Osteoblast (primary cell): ENCODE results near the gene FGF12. TPM values are rescaled to one million over a fixed set of nuclear protein-coding genes. Genes with fewer than 3 reads are reported as not detected.

Experiments used
- DNase-seq: peaks from one replicate; pipeline ENCODE4 v3.0.0; 2011; ENCODE audit warnings: low spot score, mixed read lengths; ENCODE audit not compliant: insufficient read length; ENCODE audit errors: missing footprints
- H2AFZ ChIP-seq: 2 replicates; pipeline ENCODE4 v1.6.0; 2011; ENCODE audit warnings: mild to moderate bottlenecking, low read length
- H3K27ac ChIP-seq: 2 replicates; pipeline ENCODE4 v1.5.1; 2011; ENCODE audit warnings: mild to moderate bottlenecking, low read depth, low read length, moderate library complexity
- H3K27me3 ChIP-seq: 2 replicates; pipeline ENCODE4 v1.6.0; 2012; ENCODE audit warnings: mild to moderate bottlenecking, control low read depth, inconsistent platforms, low read length, moderate library complexity; ENCODE audit not compliant: insufficient read depth
- H3K36me3 ChIP-seq: 2 replicates; pipeline ENCODE4 v1.5.1; 2011; ENCODE audit warnings: mild to moderate bottlenecking, low read length, control low read depth, moderate library complexity; ENCODE audit not compliant: insufficient read depth
- H3K4me1 ChIP-seq: 2 replicates; pipeline ENCODE4 v1.5.1; 2011; ENCODE audit warnings: mild to moderate bottlenecking, low read length, control low read depth, moderate library complexity; ENCODE audit not compliant: insufficient read depth
- H3K4me2 ChIP-seq: 2 replicates; pipeline ENCODE4 v1.6.0; 2011; ENCODE audit warnings: mild to moderate bottlenecking, low read length; ENCODE audit not compliant: insufficient read depth
- H3K4me3 ChIP-seq: fragments of 200-600 bp; sonication (generic); 3 replicates; pipeline ENCODE4 v1.5.1; 2012; ENCODE audit warnings: mild to moderate bottlenecking, low read length, inconsistent platforms; ENCODE audit not compliant: insufficient read depth
- H3K79me2 ChIP-seq: 2 replicates; pipeline ENCODE4 v1.6.0; 2012; ENCODE audit warnings: mild to moderate bottlenecking, low read length, control low read depth, inconsistent platforms; ENCODE audit not compliant: insufficient read depth
- H3K9me3 ChIP-seq: 2 replicates; pipeline ENCODE4 v1.5.1; 2011; ENCODE audit warnings: low read depth, low read length, control low read depth
- H4K20me1 ChIP-seq: 2 replicates; pipeline ENCODE4 v1.6.0; 2012; ENCODE audit warnings: mild to moderate bottlenecking, low read length, control low read depth; ENCODE audit not compliant: insufficient read depth
- CTCF ChIP-seq: IDR thresholded peaks from 2 replicates; pipeline ENCODE4 v1.5.1; 2011; ENCODE audit warnings: mild to moderate bottlenecking, low read depth, low read length, moderate library complexity; ENCODE audit errors: extremely low read depth
- total RNA-seq: library from RNA; depleted of rRNA; stranded (reverse); fragments of >200 nt; gene quantifications from 2 replicates; pipeline ENCODE4 v1.2.3, GENCODE V29; 2012

Gene FGF12
- total RNA-seq, 1 donor: not detected

DNA sequence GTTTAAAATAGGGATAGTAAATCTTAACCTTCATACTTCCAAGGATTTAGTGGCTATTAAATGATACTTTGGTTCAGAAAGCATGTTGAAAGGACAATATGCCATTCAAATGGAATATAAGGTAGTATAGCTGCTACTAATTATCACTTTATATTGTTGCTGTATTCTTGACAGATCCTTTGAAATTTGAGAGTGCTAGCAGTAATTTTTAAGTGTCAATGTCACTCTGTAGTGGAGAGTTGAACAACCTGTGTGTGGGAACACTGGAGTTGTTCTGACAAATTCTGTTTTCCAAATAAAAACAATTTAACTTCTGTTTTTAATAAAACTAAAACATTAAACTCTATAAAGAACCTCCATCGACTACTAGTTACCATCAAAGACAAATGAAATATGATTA lies 565.7 kb downstream of the FGF12 start:
- no peaks in the 10 kb centered on the region for H3K27me3 ChIP-seq
- no peaks in the 10 kb centered on the region for H3K79me2 ChIP-seq
- no peaks in the 10 kb centered on the region for H3K9me3 ChIP-seq
- H3K4me1 ChIP-seq: no peaks in the 10 kb centered on the region
- no peak overlapping the region for H3K4me3 ChIP-seq
- no peak overlapping the region for H3K4me2 ChIP-seq
- no peaks in the 10 kb centered on the region for H4K20me1 ChIP-seq
- no peaks in the 10 kb centered on the region for H3K36me3 ChIP-seq
- H2AFZ ChIP-seq: no peak overlapping the region
- H3K27ac ChIP-seq: no peak overlapping the region
- no peak for TF ChIP-seq CTCF
- DNase-seq: no peak

GRCh38 chr3:192156382-192156781 lies 571.0 kb downstream of the FGF12 start:
- Histone ChIP-seq H3K27me3 (no peaks in the 10 kb centered on the region), H3K9me3 (no peaks in the 10 kb centered on the region), H3K27ac (no peak overlapping the region), H3K36me3 (no peaks in the 10 kb centered on the region), H3K4me2 (no peak overlapping the region), H4K20me1 (no peaks in the 10 kb centered on the region), H2AFZ (no peak overlapping the region), H3K79me2 (no peaks in the 10 kb centered on the region), H3K4me1 (no peaks in the 10 kb centered on the region), H3K4me3 (no peak overlapping the region)
- no peak for DNase-seq
- TF ChIP-seq CTCF: no peak

GRCh38 chr3:192155194-192155593 lies 572.1 kb downstream of the FGF12 start:
- Histone ChIP-seq H3K79me2 (no peaks in the 10 kb centered on the region), H3K4me2 (no peak overlapping the region), H3K27ac (no peak overlapping the region), H2AFZ (no peak overlapping the region), H3K4me3 (no peak overlapping the region), H3K27me3 (no peaks in the 10 kb centered on the region), H3K36me3 (no peaks in the 10 kb centered on the region), H3K9me3 (no peaks in the 10 kb centered on the region), H3K4me1 (no peaks in the 10 kb centered on the region), H4K20me1 (no peaks in the 10 kb centered on the region)
- TF ChIP-seq CTCF: no peak
- no peak for DNase-seq

GRCh38 chr3:192133271-192133670 lies 594.1 kb downstream of the FGF12 start:
- Histone ChIP-seq H3K79me2 (no peaks in the 10 kb centered on the region), H3K27me3 (no peaks in the 10 kb centered on the region), H4K20me1 (no peaks in the 10 kb centered on the region), H3K4me2 (no peak overlapping the region), H3K9me3 (no peaks in the 10 kb centered on the region), H3K4me3 (no peak overlapping the region), H3K36me3 (no peaks in the 10 kb centered on the region), H3K27ac (no peak overlapping the region), H3K4me1 (no peaks in the 10 kb centered on the region), H2AFZ (no peak overlapping the region)
- TF ChIP-seq CTCF: no peak
- peak; percentile 19 for DNase-seq
